ENCODE results near the gene RNF103.
A peak's percentile ranks its signal among the peaks of the same experiment; 100 is the strongest.
"Not testable (repeated sequence)": the region's sequence is repeated elsewhere in the genome, so short reads cannot be mapped to it uniquely, and the experiment has no call there.

RNF103 gene

GRCh38 chr2:86623494-86624266 lies at the start of gene RNF103:
TSS of gene RNF103 (minus strand) at chr2:86623865. CDS start at chr2:86622886, 979 bp downstream.
- peak; percentile 50 for DNase-seq (ENCODE audit: low read depth)
- TF ChIP-seq, protein P1, sequence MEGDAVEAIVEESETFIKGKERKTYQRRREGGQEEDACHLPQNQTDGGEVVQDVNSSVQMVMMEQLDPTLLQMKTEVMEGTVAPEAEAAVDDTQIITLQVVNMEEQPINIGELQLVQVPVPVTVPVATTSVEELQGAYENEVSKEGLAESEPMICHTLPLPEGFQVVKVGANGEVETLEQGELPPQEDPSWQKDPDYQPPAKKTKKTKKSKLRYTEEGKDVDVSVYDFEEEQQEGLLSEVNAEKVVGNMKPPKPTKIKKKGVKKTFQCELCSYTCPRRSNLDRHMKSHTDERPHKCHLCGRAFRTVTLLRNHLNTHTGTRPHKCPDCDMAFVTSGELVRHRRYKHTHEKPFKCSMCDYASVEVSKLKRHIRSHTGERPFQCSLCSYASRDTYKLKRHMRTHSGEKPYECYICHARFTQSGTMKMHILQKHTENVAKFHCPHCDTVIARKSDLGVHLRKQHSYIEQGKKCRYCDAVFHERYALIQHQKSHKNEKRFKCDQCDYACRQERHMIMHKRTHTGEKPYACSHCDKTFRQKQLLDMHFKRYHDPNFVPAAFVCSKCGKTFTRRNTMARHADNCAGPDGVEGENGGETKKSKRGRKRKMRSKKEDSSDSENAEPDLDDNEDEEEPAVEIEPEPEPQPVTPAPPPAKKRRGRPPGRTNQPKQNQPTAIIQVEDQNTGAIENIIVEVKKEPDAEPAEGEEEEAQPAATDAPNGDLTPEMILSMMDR (IDR thresholded peaks at IDR 0.05; ENCODE audit: low read depth, low read length, missing control alignments), result no peak
- peak within 1 kb of the TSS; percentile 97 for H3K4me3 ChIP-seq (ENCODE audit: low read depth, low read length)

- DNase-seq (ENCODE audit: low read depth), result no peak
- no peak overlapping the region for H3K4me3 ChIP-seq (ENCODE audit: low read depth, low read length)
- TF ChIP-seq, protein P1 (IDR thresholded peaks at IDR 0.05; ENCODE audit: low read depth, low read length, missing control alignments), result no peak
Measured at GRCh38 chr2:86673011-86673410, 49.3 kb upstream of the RNF103 start.

DNA sequence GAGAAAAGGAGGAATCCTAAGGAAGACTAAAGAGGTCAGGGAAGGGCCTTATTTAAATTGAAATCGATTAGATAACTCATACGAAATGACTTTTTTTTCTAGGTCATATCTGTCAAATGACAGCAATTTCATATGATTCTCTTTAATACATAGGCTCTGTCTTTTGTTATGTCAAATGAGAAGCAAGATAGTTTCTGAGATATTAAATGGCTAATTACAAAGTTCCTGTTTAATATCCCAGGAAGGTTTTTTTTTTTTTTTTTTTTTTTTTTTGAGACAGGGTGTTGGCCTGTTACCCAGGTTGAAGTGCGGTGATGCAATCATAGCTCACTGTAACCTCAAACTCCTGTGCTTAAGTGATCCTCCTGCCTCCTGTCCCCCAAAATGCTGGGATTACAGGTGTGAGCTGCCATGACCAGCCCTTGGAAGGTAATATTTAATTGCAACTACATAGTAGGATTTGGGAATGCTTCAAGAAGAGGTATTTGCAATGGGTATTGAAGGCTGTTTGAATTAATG lies 48.4 kb upstream of the RNF103 start:
- TF ChIP-seq, protein P1 (IDR thresholded peaks at IDR 0.05; ENCODE audit: low read depth, low read length, missing control alignments), result no peak
- no peak for DNase-seq (ENCODE audit: low read depth)
- no peak overlapping the region for H3K4me3 ChIP-seq (ENCODE audit: low read depth, low read length)

DNA sequence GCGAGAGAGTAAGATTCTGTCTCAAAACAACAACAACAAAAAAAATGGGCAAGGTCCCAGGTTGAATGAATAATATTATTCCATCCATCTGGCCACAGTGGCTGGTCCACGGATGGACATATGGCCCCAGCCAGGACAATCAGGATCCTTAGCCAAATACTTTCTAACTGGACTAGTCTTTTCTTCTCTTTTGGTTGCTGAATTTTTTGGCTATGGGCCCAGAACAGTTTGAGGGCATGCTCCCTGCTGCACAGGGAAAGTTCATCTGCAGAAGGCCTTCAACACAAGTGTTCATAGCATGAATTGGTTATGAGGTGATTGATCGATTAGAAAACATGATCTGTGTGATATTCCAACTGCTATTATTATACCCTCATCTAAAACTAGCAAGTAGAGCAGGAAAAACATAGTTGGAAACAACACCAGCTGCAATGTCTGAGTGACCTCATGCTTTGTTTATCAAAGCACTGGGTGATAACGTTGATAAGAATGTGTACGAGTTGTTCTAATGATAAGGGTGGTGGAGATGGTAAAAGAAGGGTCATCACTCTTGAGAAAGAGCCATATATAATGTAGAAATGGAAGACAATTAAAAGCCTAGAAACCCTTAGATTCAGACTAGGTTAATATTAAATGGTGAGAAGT lies 47.8 kb upstream of the RNF103 start:
- TF ChIP-seq, protein P1 (IDR thresholded peaks at IDR 0.05; ENCODE audit: low read depth, low read length, missing control alignments), result no peak
- no peak overlapping the region for H3K4me3 ChIP-seq (ENCODE audit: low read depth, low read length)
- no peak for DNase-seq (ENCODE audit: low read depth)

- not testable (repeated sequence) for H3K4me3 ChIP-seq (ENCODE audit: low read depth, low read length); DNase-seq (ENCODE audit: low read depth)
Measured at GRCh38 chr2:86669323-86669722, 45.7 kb upstream of the RNF103 start.

DNA sequence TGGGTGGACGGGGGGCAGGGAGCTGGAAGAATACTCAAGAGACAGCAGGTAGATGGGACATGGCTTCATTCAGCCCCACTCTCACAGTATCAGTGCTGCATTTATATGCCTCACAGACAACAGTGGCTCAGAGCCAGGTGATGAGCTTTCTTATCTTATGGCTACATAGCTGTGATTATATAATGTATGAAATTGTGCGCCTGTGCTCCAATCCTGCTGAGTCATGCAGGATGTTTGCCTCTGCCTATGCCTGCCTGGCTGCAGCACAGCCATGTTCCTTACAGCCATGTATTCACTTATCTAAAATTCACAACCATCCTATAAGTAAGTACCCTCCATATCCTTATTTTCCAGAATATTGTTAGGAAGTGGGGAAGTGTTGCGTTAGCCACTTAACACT lies 37.7 kb upstream of the RNF103 start:
- TF ChIP-seq, protein P1 (IDR thresholded peaks at IDR 0.05; ENCODE audit: low read depth, low read length, missing control alignments), result no peak
- no peak for DNase-seq (ENCODE audit: low read depth)

DNA sequence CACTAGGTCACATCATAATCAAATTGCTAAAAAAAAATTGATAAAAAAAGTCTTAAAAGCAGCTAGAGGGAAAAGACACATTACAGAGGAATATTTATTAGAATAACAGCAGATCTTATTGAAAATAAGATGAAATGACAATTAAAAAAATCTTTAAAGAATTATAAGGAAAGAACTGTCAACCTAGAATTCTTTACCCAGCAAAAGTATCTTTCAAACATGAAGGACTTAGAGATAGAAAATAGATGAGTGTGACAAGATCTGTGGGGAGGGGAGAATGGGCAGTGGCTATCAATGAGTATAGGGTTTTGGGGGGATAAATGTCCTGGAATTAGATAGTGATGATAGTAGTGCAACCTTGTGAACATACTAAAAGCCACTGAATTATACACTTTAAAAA lies 26.5 kb upstream of the RNF103 start:
- no peak for DNase-seq (ENCODE audit: low read depth)
- H3K4me3 ChIP-seq (ENCODE audit: low read depth, low read length), result no peak overlapping the region
- TF ChIP-seq, protein P1 (IDR thresholded peaks at IDR 0.05; ENCODE audit: low read depth, low read length, missing control alignments), result no peak

More for the DNA sequence above, 37.7 kb upstream of the RNF103 start:
- no peak overlapping the region for H3K4me3 ChIP-seq (ENCODE audit: low read depth, low read length)

Measured in GM12864 (cell line).